DOHH2 (cell line): ENCODE results near the gene FANCG.

ENCODE experiments used
- CTCF ChIP-seq: fragments of 200-600 bp; sonication (generic); IDR thresholded peaks from one replicate; pipeline ENCODE4 v1.5.1; 2014; ENCODE audit warnings: antibody characterized with exemption, mild to moderate bottlenecking, low read depth, low read length; ENCODE audit not compliant: poor library complexity, severe bottlenecking
- EZH2phosphoT487 ChIP-seq: fragments of 200-600 bp; sonication (generic); IDR thresholded peaks from 2 replicates; pipeline ENCODE4 v1.6.1; 2017; ENCODE audit warnings: borderline replicate concordance, mild to moderate bottlenecking, antibody characterized with exemption, low read length, moderate library complexity, mixed read lengths

- TF ChIP-seq CTCF = no peak
- no peak for TF ChIP-seq EZH2phosphoT487
These were observed 19.1 kb downstream of the FANCG start for GRCh38 chr9:35060548-35061207.
